Mesenchymal stem cell (in vitro differentiated cells and primary cell): ENCODE results near the gene GLOD5.
A peak's percentile ranks its signal among the peaks of the same experiment; 100 is the strongest.

ENCODE experiments used
- DNase-seq: peaks from one replicate; pipeline ENCODE4 v3.0.0-alpha.2; 2013
- H2AFZ ChIP-seq: one replicate; pipeline ENCODE4 v1.6.1; 2013; ENCODE audit warnings: low read depth, mild to moderate bottlenecking, control low read depth, inconsistent platforms, low read length, moderate library complexity
- H2AK5ac ChIP-seq: 2 replicates; pipeline ENCODE4 v1.6.1; 2013; ENCODE audit warnings: low read length, moderate library complexity, mild to moderate bottlenecking, inconsistent platforms; ENCODE audit not compliant: severe bottlenecking
- H2BK120ac ChIP-seq: one replicate; pipeline ENCODE4 v1.6.1; 2013; ENCODE audit warnings: low read depth, mild to moderate bottlenecking, inconsistent platforms, low read length, moderate library complexity
- H2BK12ac ChIP-seq, 2 experiments: one replicate each; pipeline ENCODE4 v1.6.1; 2013; ENCODE audit warnings: inconsistent platforms in 2 of 2, low read length in 2 of 2, mild to moderate bottlenecking in 2 of 2, moderate library complexity in 2 of 2, control low read depth in 1 of 2
- H2BK15ac ChIP-seq: one replicate; pipeline ENCODE4 v1.6.1; 2013; ENCODE audit warnings: mild to moderate bottlenecking, low read depth, inconsistent platforms; ENCODE audit not compliant: poor library complexity, severe bottlenecking
- H2BK5ac ChIP-seq: 2 replicates; pipeline ENCODE4 v1.6.1; 2013; ENCODE audit warnings: low read depth, mild to moderate bottlenecking, low read length, control low read depth, inconsistent platforms; ENCODE audit not compliant: poor library complexity, severe bottlenecking
- H3K14ac ChIP-seq, 2 experiments: one replicate each; pipeline ENCODE4 v1.6.1; 2013; ENCODE audit warnings: inconsistent platforms in 2 of 2, low read length in 2 of 2, control low read depth in 1 of 2, mild to moderate bottlenecking in 1 of 2, moderate library complexity in 1 of 2
- H3K18ac ChIP-seq, 2 experiments: one replicate each; pipeline ENCODE4 v1.6.1; 2013; ENCODE audit warnings: inconsistent platforms in 2 of 2, low read length in 2 of 2, control low read depth in 1 of 2, low read depth in 1 of 2, mild to moderate bottlenecking in 1 of 2
- H3K23ac ChIP-seq, 2 experiments: one replicate each; pipeline ENCODE4 v1.6.1; 2013; ENCODE audit warnings: inconsistent platforms in 2 of 2, low read length in 2 of 2, mild to moderate bottlenecking in 2 of 2, moderate library complexity in 2 of 2, control low read depth in 1 of 2
- H3K27ac ChIP-seq: 2 replicates; pipeline ENCODE4 v1.5.1; 2013; ENCODE audit warnings: mild to moderate bottlenecking, moderate library complexity, low read length, control low read depth, inconsistent platforms; ENCODE audit not compliant: poor library complexity, severe bottlenecking
- H3K27me3 ChIP-seq, 2 experiments: 2 replicates each; pipeline versions ENCODE4 v1.6.1 to v1.7.0; 2013; ENCODE audit warnings: low read length in 2 of 2, mild to moderate bottlenecking in 2 of 2, moderate library complexity in 2 of 2, control low read depth in 1 of 2, inconsistent platforms in 1 of 2; ENCODE audit not compliant: control insufficient read depth in 1 of 2, insufficient read depth in 1 of 2
- H3K36me3 ChIP-seq, 2 experiments: 2 replicates each; pipeline versions ENCODE4 v1.6.1 to v1.7.0; 2013; ENCODE audit warnings: low read length in 2 of 2, control low read depth in 1 of 2, inconsistent platforms in 1 of 2, low read depth in 1 of 2, mild to moderate bottlenecking in 1 of 2; ENCODE audit not compliant: insufficient read depth in 2 of 2, control insufficient read depth in 1 of 2
- H3K4ac ChIP-seq, 2 experiments: one replicate each; pipeline ENCODE4 v1.6.1; 2013; ENCODE audit warnings: inconsistent platforms in 2 of 2, low read length in 2 of 2, mild to moderate bottlenecking in 2 of 2, moderate library complexity in 2 of 2, control low read depth in 1 of 2, low read depth in 1 of 2
- H3K4me1 ChIP-seq: 2 replicates; pipeline ENCODE4 v1.6.1; 2013; ENCODE audit warnings: low read depth, low read length, control low read depth; ENCODE audit not compliant: control insufficient read depth, insufficient read depth
- H3K4me2 ChIP-seq: 2 replicates; pipeline ENCODE4 v1.6.1; 2013; ENCODE audit warnings: low read length, mild to moderate bottlenecking, inconsistent platforms; ENCODE audit not compliant: poor library complexity, severe bottlenecking
- H3K4me3 ChIP-seq, 2 experiments: 2 replicates each; pipeline versions ENCODE4 v1.5.1 to v1.7.0; 2013; ENCODE audit warnings: low read length in 2 of 2, mild to moderate bottlenecking in 2 of 2, control low read depth in 1 of 2, low read depth in 1 of 2; ENCODE audit not compliant: insufficient read depth in 1 of 2
- H3K79me1 ChIP-seq: replicated peaks from 2 replicates; pipeline ENCODE4 v1.6.1; 2013; ENCODE audit warnings: mild to moderate bottlenecking, control low read depth, low read length, inconsistent platforms; ENCODE audit not compliant: poor library complexity, severe bottlenecking
- H3K9ac ChIP-seq: 2 replicates; pipeline ENCODE4 v1.7.0; 2013; ENCODE audit warnings: mild to moderate bottlenecking, low read length, moderate library complexity
- H3K9me3 ChIP-seq: 2 replicates; pipeline ENCODE4 v1.7.0; 2013; ENCODE audit warnings: mild to moderate bottlenecking, low read length; ENCODE audit not compliant: control insufficient read depth
- H4K8ac ChIP-seq: one replicate; pipeline ENCODE4 v1.6.1; 2013; ENCODE audit warnings: inconsistent platforms, mild to moderate bottlenecking, low read length, moderate library complexity
- H4K91ac ChIP-seq: one replicate; pipeline ENCODE4 v1.6.1; 2013; ENCODE audit warnings: mild to moderate bottlenecking, low read length, inconsistent platforms
- WGBS: methylation state at CpG from one replicate; pipeline ENCODE4 v1.1.7; 2013; ENCODE audit warnings: mixed read lengths; 5-methylcytosine and 5-hydroxymethylcytosine counted together

Gene GLOD5

GRCh38 chrX:48791063-48791820 is 29.7 kb downstream of the GLOD5 start:
- WGBS = 93% methylated on average over 11 of the region's 11 CpGs
- Histone ChIP-seq H3K36me3 (no peaks in the 10 kb centered on the region), H3K14ac (no peak overlapping the region), H2BK120ac (no peak overlapping the region), H2AK5ac (no peak overlapping the region), H3K79me1 (no peaks in the 10 kb centered on the region), H2AFZ (no peak overlapping the region), H3K27me3 (peaks cover 8 to 76% of the 10 kb centered on the region in 2 experiments), H3K4me3 (no peak overlapping the region), H2BK15ac (no peak overlapping the region), H3K9me3 (no peaks in the 10 kb centered on the region), H2BK12ac (no peak overlapping the region), H4K91ac (no peak overlapping the region), H3K18ac (no peak overlapping the region), H3K23ac (no peak overlapping the region), H4K8ac (no peak overlapping the region), H2BK5ac (no peak overlapping the region), H3K4me2 (no peak overlapping the region), H3K9ac (no peak overlapping the region), H3K27ac (no peak overlapping the region), H3K4ac (no peak overlapping the region), H3K4me1 (peaks cover 10% of the 10 kb centered on the region)
- DNase-seq = no peak

GRCh38 chrX:48792219-48792618 is 30.7 kb downstream of the GLOD5 start:
- Histone ChIP-seq H2AFZ (no peak overlapping the region), H3K4me1 (peaks cover 10% of the 10 kb centered on the region), H3K4me2 (no peak overlapping the region), H3K4ac (no peak overlapping the region), H3K23ac (no peak overlapping the region), H3K18ac (no peak overlapping the region), H3K36me3 (no peaks in the 10 kb centered on the region), H3K27me3 (peaks cover 8 to 75% of the 10 kb centered on the region in 2 experiments), H3K9me3 (no peaks in the 10 kb centered on the region), H3K9ac (no peak overlapping the region), H2BK5ac (no peak overlapping the region), H2BK120ac (no peak overlapping the region), H3K14ac (no peak overlapping the region), H3K4me3 (no peak overlapping the region), H3K27ac (no peak overlapping the region), H2AK5ac (no peak overlapping the region), H4K8ac (no peak overlapping the region), H2BK12ac (no peak overlapping the region), H2BK15ac (no peak overlapping the region), H4K91ac (no peak overlapping the region), H3K79me1 (no peaks in the 10 kb centered on the region)
- no peak for DNase-seq
- WGBS = 94% methylated on average over 7 of the region's 7 CpGs

GRCh38 chrX:48793935-48794334 is 32.4 kb downstream of the GLOD5 start:
- Histone ChIP-seq H3K4me3 (no peak overlapping the region), H3K9ac (no peak overlapping the region), H3K36me3 (no peaks in the 10 kb centered on the region), H2AK5ac (no peak overlapping the region), H3K23ac (no peak overlapping the region), H4K91ac (peak overlapping the region; percentile 39), H2BK5ac (no peak overlapping the region), H2BK15ac (peak overlapping the region; percentile 69), H3K79me1 (no peaks in the 10 kb centered on the region), H3K18ac (no peak overlapping the region), H3K4me2 (no peak overlapping the region), H3K9me3 (no peaks in the 10 kb centered on the region), H2BK120ac (no peak overlapping the region), H2BK12ac (no peak overlapping the region), H4K8ac (peak overlapping the region; percentile 15), H3K14ac (no peak overlapping the region), H3K27me3 (peaks cover 0 to 68% of the 10 kb centered on the region in 2 experiments), H3K27ac (no peak overlapping the region), H3K4ac (no peak overlapping the region), H2AFZ (no peak overlapping the region), H3K4me1 (peaks cover 10% of the 10 kb centered on the region)
- WGBS = 98% methylated on average over 4 of the region's 4 CpGs
- no peak for DNase-seq

- H3K14ac ChIP-seq = no peak overlapping the region
- no peak overlapping the region for H3K9ac ChIP-seq
- H4K8ac ChIP-seq = no peak overlapping the region
- no peak overlapping the region for H3K23ac ChIP-seq
- H2BK12ac ChIP-seq = peak overlapping the region in 1 of 2 experiments; percentile 86
- H2AFZ ChIP-seq = no peak overlapping the region
- H3K4ac ChIP-seq = no peak overlapping the region
- H3K4me1 ChIP-seq = peaks cover 10% of the 10 kb centered on the region
- H3K27ac ChIP-seq = no peak overlapping the region
- H2AK5ac ChIP-seq = no peak overlapping the region
- H3K18ac ChIP-seq = no peak overlapping the region
- no peak overlapping the region for H2BK120ac ChIP-seq
- H3K27me3 ChIP-seq = peaks cover 0 to 65% of the 10 kb centered on the region in 2 experiments
- no peak for DNase-seq
- H4K91ac ChIP-seq = no peak overlapping the region
- no peaks in the 10 kb centered on the region for H3K36me3 ChIP-seq
- WGBS = 95% methylated on average over 12 of the region's 12 CpGs
- H3K79me1 ChIP-seq = no peaks in the 10 kb centered on the region
- H2BK15ac ChIP-seq = no peak overlapping the region
- no peaks in the 10 kb centered on the region for H3K9me3 ChIP-seq
- no peak overlapping the region for H3K4me3 ChIP-seq
- no peak overlapping the region for H3K4me2 ChIP-seq
- H2BK5ac ChIP-seq = no peak overlapping the region
These were observed 32.9 kb downstream of the GLOD5 start for GRCh38 chrX:48794340-48794910.
